Endothelial cell of umbilical vein (primary cell): ENCODE measurements around the gene KIF4A. TPM values are rescaled to one million over a fixed set of nuclear protein-coding genes. Genes with fewer than 3 reads are reported as not detected.
"Not testable (repeated sequence)": the region's sequence is repeated elsewhere in the genome, so short reads cannot be mapped to it uniquely, and the experiment has no call there.

Experiments used
- BruUV-seq: library from RNA; stranded (reverse); fragments of 400-500 nt; replicated peaks from 2 replicates; lab custom pipeline; 2021; lab: Mats Ljungman, UMichigan
- CTCF ChIA-PET: fragments of 300-600, 350-600 bp; sonication (Branson Sonifier 250); formaldehyde crosslinking; loops from one replicate; lab custom pipeline; 2021; ENCODE audit warnings: antibody characterized with exemption, inconsistent platforms; lab: Charles Lee
- POLR2A ChIA-PET: fragments of 300-600, 350-600 bp; sonication (Branson Sonifier 250); formaldehyde crosslinking; loops from one replicate; lab custom pipeline; 2021; ENCODE audit warnings: antibody characterized with exemption, inconsistent platforms; lab: Charles Lee
- DNase-seq: peaks from one replicate; pipeline ENCODE4 v3.0.0-alpha.2; 2011; ENCODE audit warnings: low read depth, low spot score
- FAIRE-seq: peaks from 2 replicates; lab custom pipeline; 2011; peaks lifted over from hg19 to GRCh38; lab: Jason Lieb, UNC
- H2AFZ ChIP-seq: 2 replicates; pipeline ENCODE4 v1.6.0; 2012; ENCODE audit warnings: low read depth, low read length, control low read depth, inconsistent platforms
- H3K27ac ChIP-seq: 2 replicates; pipeline ENCODE4 v1.5.1; 2011; ENCODE audit warnings: low read depth, mild to moderate bottlenecking, control low read depth, low read length, moderate library complexity; ENCODE audit not compliant: insufficient read depth
- H3K27me3 ChIP-seq, 2 experiments: 2 replicates each; pipeline versions ENCODE4 v1.6.0 to v1.6.1; 2011; ENCODE audit warnings: low read length in 2 of 2, mixed read lengths in 1 of 2; ENCODE audit not compliant: control insufficient read depth in 2 of 2, insufficient read depth in 2 of 2
- H3K36me3 ChIP-seq, 2 experiments: 2 replicates in 1 of 2; 3 replicates in 1 of 2; pipeline ENCODE4 v1.5.1; 2011; ENCODE audit warnings: low read length in 2 of 2, mild to moderate bottlenecking in 1 of 2, moderate library complexity in 1 of 2; ENCODE audit not compliant: control insufficient read depth in 2 of 2, insufficient read depth in 2 of 2; ENCODE audit errors: extremely low read depth in 1 of 2
- H3K4me1 ChIP-seq: 3 replicates; pipeline ENCODE4 v1.5.1; 2011; ENCODE audit warnings: mild to moderate bottlenecking, low read length; ENCODE audit not compliant: control insufficient read depth, insufficient read depth; ENCODE audit errors: extremely low read depth
- H3K4me2 ChIP-seq: 2 replicates; pipeline ENCODE4 v1.6.1; 2011; ENCODE audit warnings: low read length, control low read depth, mixed read lengths; ENCODE audit not compliant: insufficient read depth
- H3K4me3 ChIP-seq, 3 experiments: fragments of 200-600 bp in 1 of 3; sonication (generic), shearing (Covaris generic) in 1 of 3; replicated peaks in 1 of 3; 2 replicates each; pipeline ENCODE4 v1.5.1; 2011 to 2016; ENCODE audit warnings: control low read depth in 3 of 3, low read length in 3 of 3, mild to moderate bottlenecking in 2 of 3, inconsistent platforms in 1 of 3, low read depth in 1 of 3, moderate library complexity in 1 of 3; ENCODE audit not compliant: insufficient read depth in 1 of 3
- H3K79me2 ChIP-seq: 2 replicates; pipeline ENCODE4 v1.6.0; 2012; ENCODE audit warnings: low read length, inconsistent platforms; ENCODE audit not compliant: control insufficient read depth, insufficient read depth
- H3K9ac ChIP-seq: replicated peaks from 2 replicates; pipeline ENCODE3; 2011; ENCODE audit warnings: low read length, control low read depth; ENCODE audit not compliant: insufficient read depth; ENCODE audit errors: extremely low read depth
- H3K9me1 ChIP-seq: replicated peaks from 3 replicates; pipeline ENCODE4 v1.6.0; 2011; ENCODE audit warnings: mild to moderate bottlenecking, low read length; ENCODE audit not compliant: control insufficient read depth, insufficient read depth; ENCODE audit errors: extremely low read depth
- H3K9me3 ChIP-seq: replicated peaks from 2 replicates; pipeline ENCODE4 v1.5.1; 2012; ENCODE audit warnings: low read length, inconsistent platforms; ENCODE audit not compliant: control insufficient read depth, insufficient read depth
- H4K20me1 ChIP-seq: replicated peaks from 2 replicates; pipeline ENCODE3; 2011; ENCODE audit warnings: mild to moderate bottlenecking, low read length; ENCODE audit not compliant: control insufficient read depth, insufficient read depth; ENCODE audit errors: extremely low read depth
- EZH2 ChIP-seq: IDR thresholded peaks from 2 replicates; pipeline ENCODE4 v1.6.1; 2012; ENCODE audit warnings: borderline replicate concordance, low read depth, mild to moderate bottlenecking, moderate library complexity, low read length, inconsistent platforms; ENCODE audit not compliant: severe bottlenecking
- FOS ChIP-seq: IDR thresholded peaks from 2 replicates; pipeline ENCODE4 v1.6.1; 2011; ENCODE audit warnings: mild to moderate bottlenecking, low read length, moderate library complexity, borderline replicate concordance; ENCODE audit not compliant: insufficient read depth
- GATA2 ChIP-seq: IDR thresholded peaks from 2 replicates; pipeline ENCODE4 v1.7.0; 2011; ENCODE audit warnings: low read depth, mild to moderate bottlenecking, moderate library complexity, mixed read lengths, low read length; ENCODE audit not compliant: insufficient read length, insufficient read depth
- JUN ChIP-seq: IDR thresholded peaks from 2 replicates; pipeline ENCODE4 v1.6.1; 2011; ENCODE audit warnings: borderline replicate concordance, low read depth; ENCODE audit not compliant: insufficient read length, insufficient read depth
- MAX ChIP-seq: IDR thresholded peaks from 2 replicates; pipeline ENCODE4 v1.6.1; 2011; ENCODE audit not compliant: insufficient read depth, insufficient read length
- MYC ChIP-seq: IDR thresholded peaks from one replicate; pipeline ENCODE4 v1.6.1; 2011; ENCODE audit warnings: mild to moderate bottlenecking, low read depth, low read length
- POLR2A ChIP-seq: IDR thresholded peaks from 2 replicates; pipeline ENCODE4 v1.6.1; 2012; ENCODE audit warnings: low read depth, mild to moderate bottlenecking, control low read depth, low read length
- POLR2AphosphoS5 ChIP-seq: IDR thresholded peaks from 2 replicates; pipeline ENCODE4 v1.6.1; 2012; ENCODE audit warnings: low read depth, mild to moderate bottlenecking, control low read depth, low read length, moderate library complexity; ENCODE audit not compliant: insufficient read depth
- dilution Hi-C: fragments of 300-500 bp; cut with MboI; formaldehyde crosslinking; loops from one replicate; pipeline ENCODE4 v1.15.0; 2019; ENCODE audit warnings: low sequenced_read_pairs; ENCODE audit not compliant: extremely low pct_ligation_motif_present
- intact Hi-C: fragments of 100-400 bp; cut with micrococcal nuclease; formaldehyde crosslinking; loops from one replicate; pipeline ENCODE4 v1.10.0; 2022
- polyA plus RNA-seq, 4 experiments: library from polyadenylated mRNA; depleted of rRNA in 3 of 4; stranded (reverse) in 3 of 4; unstranded in 1 of 4; fragments of >200 nt; gene quantifications; 2 replicates each; pipeline versions ENCODE4 v1.2.1 to v1.2.3, GENCODE V29; 2011 to 2012; ENCODE audit warnings: missing spikeins in 1 of 4
- total RNA-seq: library from RNA; stranded (reverse); gene quantifications from 2 replicates; pipeline ENCODE4 v1.2.3, GENCODE V29; 2021
- TF ChIP-seq, protein P1 (sequence below), 2 donors: IDR thresholded peaks; 1 replicate in 1 of 2; 2 replicates in 1 of 2; pipeline ENCODE4 v1.5.1; 2011; ENCODE audit warnings: low read length in 2 of 2, mild to moderate bottlenecking in 2 of 2, moderate library complexity in 2 of 2, control low read depth in 1 of 2, inconsistent platforms in 1 of 2, low read depth in 1 of 2; ENCODE audit not compliant: insufficient read depth in 1 of 2; ENCODE audit errors: extremely low read depth in 1 of 2

KIF4A gene
- total and polyA plus RNA-seq, 2 donors (not counting 3 experiments of a cell fraction or from before 2014, with no cell fraction given): 9.6 to 41.3 TPM

DNA sequence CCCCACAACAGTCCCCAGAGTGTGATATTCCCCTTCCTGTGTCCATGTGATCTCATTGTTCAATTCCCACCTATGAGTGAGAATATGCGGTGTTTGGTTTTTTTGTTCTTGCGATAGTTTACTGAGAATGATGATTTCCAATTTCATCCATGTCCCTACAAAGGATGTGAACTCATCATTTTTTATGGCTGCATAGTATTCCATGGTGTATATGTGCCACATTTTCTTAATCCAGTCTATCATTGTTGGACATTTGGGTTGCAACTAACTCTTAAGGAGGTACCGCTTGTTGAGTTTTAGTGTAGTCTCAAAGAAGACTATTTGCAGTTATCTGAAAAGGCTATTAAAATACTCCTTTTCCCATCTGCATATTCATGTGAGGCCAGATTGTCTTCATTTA is 110.3 kb downstream of the KIF4A start:
- H3K36me3 ChIP-seq, H3K79me2 ChIP-seq, H3K4me3 ChIP-seq, FAIRE-seq, H3K4me1 ChIP-seq, H4K20me1 ChIP-seq, H3K27ac ChIP-seq, DNase-seq, intact Hi-C loops, POLR2A ChIA-PET, dilution Hi-C loops, H3K27me3 ChIP-seq, BruUV-seq, H3K4me2 ChIP-seq, H3K9me1 ChIP-seq, H2AFZ ChIP-seq, H3K9me3 ChIP-seq, CTCF ChIA-PET, H3K9ac ChIP-seq: not testable (repeated sequence)

GRCh38 chrX:70402721-70403120 is 112.8 kb downstream of the KIF4A start:
- Histone ChIP-seq H2AFZ (no peak overlapping the region), H3K36me3 (no peaks in the 10 kb centered on the region), H3K9me1 (no peaks in the 10 kb centered on the region), H3K4me3 (no peak overlapping the region), H3K79me2 (no peaks in the 10 kb centered on the region), H3K4me2 (no peak overlapping the region), H4K20me1 (no peaks in the 10 kb centered on the region), H3K9ac (no peak overlapping the region), H3K4me1 (peaks cover 8% of the 10 kb centered on the region), H3K9me3 (no peaks in the 10 kb centered on the region), H3K27me3 (no peaks in the 10 kb centered on the region), H3K27ac (no peak overlapping the region)
- FAIRE-seq (no peak), DNase-seq (no peak)
- no TSS peak for BruUV-seq
- CTCF ChIA-PET: interaction anchor here (1.1 kb wide), 1 partner anchor 151 kb away, joined by 3 read pairs; no protein-coding TSS in a partner anchor
- POLR2A ChIA-PET: no interaction called here
- intact Hi-C loops: no loop called here
- dilution Hi-C loops: no loop called here
- TF ChIP-seq POLR2A (no peak), POLR2AphosphoS5 (no peak), MAX (no peak), FOS (no peak), JUN (no peak), MYC (no peak), EZH2 (no peak), GATA2 (no peak)
- TF ChIP-seq, protein P1, sequence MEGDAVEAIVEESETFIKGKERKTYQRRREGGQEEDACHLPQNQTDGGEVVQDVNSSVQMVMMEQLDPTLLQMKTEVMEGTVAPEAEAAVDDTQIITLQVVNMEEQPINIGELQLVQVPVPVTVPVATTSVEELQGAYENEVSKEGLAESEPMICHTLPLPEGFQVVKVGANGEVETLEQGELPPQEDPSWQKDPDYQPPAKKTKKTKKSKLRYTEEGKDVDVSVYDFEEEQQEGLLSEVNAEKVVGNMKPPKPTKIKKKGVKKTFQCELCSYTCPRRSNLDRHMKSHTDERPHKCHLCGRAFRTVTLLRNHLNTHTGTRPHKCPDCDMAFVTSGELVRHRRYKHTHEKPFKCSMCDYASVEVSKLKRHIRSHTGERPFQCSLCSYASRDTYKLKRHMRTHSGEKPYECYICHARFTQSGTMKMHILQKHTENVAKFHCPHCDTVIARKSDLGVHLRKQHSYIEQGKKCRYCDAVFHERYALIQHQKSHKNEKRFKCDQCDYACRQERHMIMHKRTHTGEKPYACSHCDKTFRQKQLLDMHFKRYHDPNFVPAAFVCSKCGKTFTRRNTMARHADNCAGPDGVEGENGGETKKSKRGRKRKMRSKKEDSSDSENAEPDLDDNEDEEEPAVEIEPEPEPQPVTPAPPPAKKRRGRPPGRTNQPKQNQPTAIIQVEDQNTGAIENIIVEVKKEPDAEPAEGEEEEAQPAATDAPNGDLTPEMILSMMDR (IDR thresholded peaks at IDR 0.05; ENCODE audit: extremely low read depth in 1 of 2, insufficient read depth in 1 of 2, low read depth in 1 of 2, low read length in 2 of 2): no peak
